ENCODE data around the gene GLP1R. TPM values are rescaled to one million over a fixed set of nuclear protein-coding genes. Genes with fewer than 3 reads are reported as not detected.

GLP1R gene
- total and polyA plus RNA-seq, 2 donors (not counting 1 experiment from before 2014, with no cell fraction given), result not detected

GRCh38 chr6:39040080-39040673, 8.4 kb upstream of the GLP1R start:
- DNase-seq, result no peak
- Histone ChIP-seq H3K4me3 (ENCODE audit: control extremely low read depth in 1 of 5, extremely low read depth in 1 of 5, insufficient read depth in 1 of 5, low read depth in 2 of 5, low read length in 4 of 5) (no peak overlapping the region), H4K20me1 (ENCODE audit: control insufficient read depth, insufficient read depth, low read length, poor library complexity, severe bottlenecking) (no peaks in the 10 kb centered on the region), H3K36me3 (replicated peaks in 1 of 2; ENCODE audit: control extremely low read depth in 1 of 2, control insufficient read depth in 1 of 2, extremely low read depth in 1 of 2, insufficient read depth in 2 of 2, low read length in 1 of 2) (no peaks in the 10 kb centered on the region), H3K79me2 (ENCODE audit: control insufficient read depth, insufficient read depth, low read length) (no peaks in the 10 kb centered on the region), H3K9ac (ENCODE audit: low read length) (no peak overlapping the region), H2AFZ (ENCODE audit: insufficient read depth, low read depth, low read length, poor library complexity, severe bottlenecking) (no peak overlapping the region), H3K4me2 (replicated peaks; ENCODE audit: low read depth, low read length, poor library complexity, severe bottlenecking) (no peak overlapping the region), H3K4me1 (ENCODE audit: control insufficient read depth in 2 of 2, insufficient read depth in 2 of 2, low read length in 2 of 2) (peaks cover 0 to 3% of the 10 kb centered on the region in 2 donors), H3K27ac (ENCODE audit: low read length in 2 of 2) (no peak overlapping the region), H3K9me3 (ENCODE audit: control extremely low read depth in 1 of 3, control insufficient read depth in 2 of 3, insufficient read depth in 1 of 3, low read length in 2 of 3) (peaks cover 0 to 6% (median 0%) of the 10 kb centered on the region in 3 donors), H3K27me3 (replicated peaks in 1 of 4; ENCODE audit: control extremely low read depth in 1 of 4, control insufficient read depth in 3 of 4, insufficient read depth in 4 of 4, low read length in 3 of 4) (peaks cover 0 to 9% (median 3%) of the 10 kb centered on the region in 4 experiments)
- CTCF ChIA-PET, result no interaction called here
- Mint-ChIP-seq H3K9me3 (ENCODE audit: insufficient read depth) (no peaks in the 10 kb centered on the region), H3K27ac (no peak overlapping the region), H3K4me1 (no peaks in the 10 kb centered on the region), H3K4me3 (no peak overlapping the region), H3K27me3 (peaks cover 37% of the 10 kb centered on the region)
- TF ChIP-seq EZH2 (IDR thresholded peaks at IDR 0.05; ENCODE audit: borderline replicate concordance, insufficient read depth, low read depth, low read length, poor library complexity, severe bottlenecking) (no peak), CTCF (IDR thresholded peaks at IDR 0.05) (no peak)
- POLR2A ChIA-PET, result no interaction called here
- no peak for ATAC-seq (ENCODE audit: low read depth)
- intact Hi-C loops (cut with micrococcal nuclease), result no loop called here
- 78% methylated on average over 7 of the region's 10 CpGs for WGBS (ENCODE audit: insufficient coverage)

- H3K4me1 ChIP-seq (ENCODE audit: control insufficient read depth in 2 of 2, insufficient read depth in 2 of 2, low read length in 2 of 2), result peaks cover 0 to 3% of the 10 kb centered on the region in 2 donors
- Mint-ChIP-seq H3K4me1 (no peaks in the 10 kb centered on the region), H3K27ac (no peak overlapping the region), H3K4me3 (no peak overlapping the region), H3K9me3 (ENCODE audit: insufficient read depth) (no peaks in the 10 kb centered on the region), H3K27me3 (peaks cover 37% of the 10 kb centered on the region)
- peaks cover 0 to 6% (median 0%) of the 10 kb centered on the region in 3 donors for H3K9me3 ChIP-seq (ENCODE audit: control extremely low read depth in 1 of 3, control insufficient read depth in 2 of 3, insufficient read depth in 1 of 3, low read length in 2 of 3)
- CTCF ChIA-PET, result no interaction called here
- no peak overlapping the region for H2AFZ ChIP-seq (ENCODE audit: insufficient read depth, low read depth, low read length, poor library complexity, severe bottlenecking)
- H3K4me2 ChIP-seq (replicated peaks; ENCODE audit: low read depth, low read length, poor library complexity, severe bottlenecking), result no peak overlapping the region
- intact Hi-C loops (cut with micrococcal nuclease), result no loop called here
- WGBS (ENCODE audit: insufficient coverage), result no CpG with 5 or more reads among the region's 2 CpGs
- H3K9ac ChIP-seq (ENCODE audit: low read length), result no peak overlapping the region
- no peak overlapping the region for H3K4me3 ChIP-seq (ENCODE audit: control extremely low read depth in 1 of 5, extremely low read depth in 1 of 5, insufficient read depth in 1 of 5, low read depth in 2 of 5, low read length in 4 of 5)
- TF ChIP-seq EZH2 (IDR thresholded peaks at IDR 0.05; ENCODE audit: borderline replicate concordance, insufficient read depth, low read depth, low read length, poor library complexity, severe bottlenecking) (no peak), CTCF (IDR thresholded peaks at IDR 0.05) (no peak)
- no peak for DNase-seq
- POLR2A ChIA-PET, result no interaction called here
- no peaks in the 10 kb centered on the region for H3K36me3 ChIP-seq (replicated peaks in 1 of 2; ENCODE audit: control extremely low read depth in 1 of 2, control insufficient read depth in 1 of 2, extremely low read depth in 1 of 2, insufficient read depth in 2 of 2, low read length in 1 of 2)
- H3K27ac ChIP-seq (ENCODE audit: low read length in 2 of 2), result no peak overlapping the region
- H3K27me3 ChIP-seq (replicated peaks in 1 of 4; ENCODE audit: control extremely low read depth in 1 of 4, control insufficient read depth in 3 of 4, insufficient read depth in 4 of 4, low read length in 3 of 4), result peaks cover 0 to 9% (median 3%) of the 10 kb centered on the region in 4 experiments
- no peak for ATAC-seq (ENCODE audit: low read depth)
- H3K79me2 ChIP-seq (ENCODE audit: control insufficient read depth, insufficient read depth, low read length), result no peaks in the 10 kb centered on the region
- no peaks in the 10 kb centered on the region for H4K20me1 ChIP-seq (ENCODE audit: control insufficient read depth, insufficient read depth, low read length, poor library complexity, severe bottlenecking)
Observed at GRCh38 chr6:39041072-39041471, 7.5 kb upstream of the GLP1R start.

Measured in B cell (primary cell).